Calu3 (cell line): ENCODE data around the gene SLFN12L. TPM values are rescaled to one million over a fixed set of nuclear protein-coding genes. Genes with fewer than 3 reads are reported as not detected.

ENCODE experiments used
- Bru-seq: library from RNA; stranded (reverse); fragments of 400-500 nt; gene quantifications from one replicate; lab custom pipeline; 2021; lab: Mats Ljungman, UMichigan
- BruChase-seq, 2 experiments: library from RNA; stranded (reverse); fragments of 400-500 nt; gene quantifications; one replicate each; lab custom pipeline; 2021; lab: Mats Ljungman, UMichigan
- BruUV-seq: library from RNA; stranded (reverse); fragments of 400-500 nt; replicated peaks from 2 replicates; lab custom pipeline; 2021; lab: Mats Ljungman, UMichigan
- CTCF ChIA-PET: fragments of 300-600 bp; sonication (Branson Sonifier 250); formaldehyde crosslinking; loops from one replicate; lab custom pipeline; 2022; ENCODE audit warnings: antibody characterized with exemption; lab: Charles Lee
- DNase-seq: peaks from one replicate; pipeline ENCODE4 v3.0.0; 2022
- H3K27ac Mint-ChIP-seq: one replicate; pipeline ENCODE4 v1.8.0; 2022; ENCODE audit warnings: mixed read lengths; ENCODE audit not compliant: unreplicated experiment
- H3K27me3 Mint-ChIP-seq: one replicate; pipeline ENCODE4 v1.8.0; 2022; ENCODE audit warnings: mixed read lengths; ENCODE audit not compliant: unreplicated experiment
- H3K36me3 Mint-ChIP-seq: one replicate; pipeline ENCODE4 v1.8.0; 2022; ENCODE audit warnings: mild to moderate bottlenecking, moderate library complexity, mixed read lengths; ENCODE audit not compliant: insufficient read depth, unreplicated experiment
- H3K4me1 Mint-ChIP-seq: one replicate; pipeline ENCODE4 v1.8.0; 2022; ENCODE audit warnings: mild to moderate bottlenecking, low read depth, mixed read lengths; ENCODE audit not compliant: unreplicated experiment
- H3K4me3 Mint-ChIP-seq: one replicate; pipeline ENCODE4 v1.8.0; 2022; ENCODE audit warnings: mild to moderate bottlenecking, low read depth, moderate library complexity, mixed read lengths; ENCODE audit not compliant: unreplicated experiment
- H3K9me3 Mint-ChIP-seq: one replicate; pipeline ENCODE4 v1.8.0; 2022; ENCODE audit warnings: low read depth, mixed read lengths; ENCODE audit not compliant: unreplicated experiment
- CTCF ChIP-seq: fragments of 200-600 bp; IDR thresholded peaks from one replicate; pipeline ENCODE4 v1.8.0; 2022; ENCODE audit warnings: antibody characterized with exemption; ENCODE audit not compliant: unreplicated experiment
- intact Hi-C: fragments of 100-400 bp; cut with micrococcal nuclease; formaldehyde crosslinking; loops from one replicate; pipeline ENCODE4 v1.10.0; 2022; ENCODE audit not compliant: unreplicated experiment
- long read RNA-seq: library from polyadenylated mRNA; stranded (forward); transcript quantifications from one replicate; pipeline ENCODE4 v2.0.0, GENCODE V29; 2022
- total RNA-seq: library from RNA; stranded (reverse); gene quantifications from 2 replicates; pipeline ENCODE4 v1.2.3, GENCODE V29; 2022

SLFN12L gene
- total RNA-seq (0.14 and 0.51 TPM in 2 replicates), Bru-seq, nascent RNA (percentile 17 among the genes with signal in this experiment), BruChase-seq, experiment 1, labeled RNA remaining after a 6-hour chase (percentile 17 among the genes with signal in this experiment), BruChase-seq, experiment 2, labeled RNA remaining after a 2-hour chase (percentile 17 among the genes with signal in this experiment)
- long read RNA-seq, result 0 reads

- no peaks in the 10 kb centered on the region for H3K27me3 Mint-ChIP-seq
- no peak for DNase-seq
- peaks cover 21% of the 10 kb centered on the region for H3K4me1 Mint-ChIP-seq
- intact Hi-C loops, result no loop called here
- no peaks in the 10 kb centered on the region for H3K9me3 Mint-ChIP-seq
- no peak for TF ChIP-seq CTCF
- H3K4me3 Mint-ChIP-seq, result no peak within 1 kb of the TSS
- CTCF ChIA-PET, result no interaction called here
- H3K36me3 Mint-ChIP-seq, result no peaks in the 10 kb centered on the region
- BruUV-seq, result no TSS peak
- H3K27ac Mint-ChIP-seq, result no peak within 1 kb of the TSS
Measured at GRCh38 chr17:35537601-35538141, at the start of gene SLFN12L. Gene SLFN12L (minus strand): TSS chr17:35537678. CDS start chr17:35522364, 15,314 bp downstream.

GRCh38 chr17:35586569-35587073 lies 49.1 kb upstream of the SLFN12L start:
- H3K36me3 Mint-ChIP-seq, result peaks cover 38% of the 10 kb centered on the region
- peak overlapping the region; percentile 92 for H3K4me3 Mint-ChIP-seq
- peak overlapping the region; percentile 99 for H3K27ac Mint-ChIP-seq
- H3K27me3 Mint-ChIP-seq, result peaks cover 15% of the 10 kb centered on the region
- BruUV-seq, result TSS peak; percentile 94
- TF ChIP-seq CTCF, result no peak
- CTCF ChIA-PET, result interaction anchor here (0.8 kb wide), 1 partner anchor 8 kb away, joined by 3 read pairs; the partner anchor contains the start of gene PEX12
- intact Hi-C loops, result no loop called here
- no peak for DNase-seq
- H3K9me3 Mint-ChIP-seq, result no peaks in the 10 kb centered on the region
- no peaks in the 10 kb centered on the region for H3K4me1 Mint-ChIP-seq

GRCh38 chr17:35584061-35584460 lies 46.6 kb upstream of the SLFN12L start:
- BruUV-seq, result no TSS peak
- Mint-ChIP-seq H3K4me3 (no peak overlapping the region), H3K27ac (no peak overlapping the region), H3K27me3 (peaks cover 15% of the 10 kb centered on the region), H3K9me3 (no peaks in the 10 kb centered on the region), H3K4me1 (no peaks in the 10 kb centered on the region), H3K36me3 (peaks cover 28% of the 10 kb centered on the region)
- TF ChIP-seq CTCF, result no peak
- no peak for DNase-seq
- CTCF ChIA-PET, result no interaction called here
- intact Hi-C loops, result no loop called here

- intact Hi-C loops, result no loop called here
- CTCF ChIA-PET, result interaction anchor here (0.6 to 2.1 kb wide), 8 partner anchors 10 to 1077 kb away, joined by 3 to 6 read pairs (median 5); no protein-coding TSS in a partner anchor
- BruUV-seq, result TSS peak; percentile 54
- Mint-ChIP-seq H3K4me3 (peak overlapping the region; percentile 94), H3K36me3 (peaks cover 22% of the 10 kb centered on the region), H3K9me3 (no peaks in the 10 kb centered on the region), H3K4me1 (no peaks in the 10 kb centered on the region), H3K27ac (peak overlapping the region; percentile 63), H3K27me3 (peaks cover 12% of the 10 kb centered on the region)
- no peak for DNase-seq
- no peak for TF ChIP-seq CTCF
Measured at GRCh38 chr17:35578929-35579432, 41.5 kb upstream of the SLFN12L start.
